ENCODE data around the gene GPSM1. TPM values are rescaled to one million over a fixed set of nuclear protein-coding genes. Genes with fewer than 3 reads are reported as not detected.

Gene GPSM1
- polyA plus RNA-seq, 1 of the 3 experiments (the other 2 are of a cell fraction): 26.7 TPM

- H3K4me1 ChIP-seq (ENCODE audit: control insufficient read depth in 1 of 2, insufficient read depth in 2 of 2, low read depth in 1 of 2, low read length in 1 of 2): no peaks in the 10 kb centered on the region
- H3K27me3 ChIP-seq (ENCODE audit: insufficient read depth): no peaks in the 10 kb centered on the region
- H3K9me3 ChIP-seq: no peaks in the 10 kb centered on the region
- no peak overlapping the region for H3K27ac ChIP-seq (ENCODE audit: low read depth in 2 of 2, low read length in 1 of 2)
- 95% methylated on average over 17 of the region's 19 CpGs for WGBS (ENCODE audit: low lambda C conversion rate)
- no peak overlapping the region for H3K4me2 ChIP-seq
- POLR2A ChIA-PET: interaction anchor here (0.8 kb wide), 1 partner anchor 32 kb away, joined by 4 read pairs; no protein-coding TSS in a partner anchor
- H3K9me2 ChIP-seq: no peaks in the 10 kb centered on the region
- TF ChIP-seq FOSL2 (IDR thresholded peaks at IDR 0.05; ENCODE audit: borderline replicate concordance, low read depth) (no peak), TAF1 (IDR thresholded peaks at IDR 0.05; ENCODE audit: borderline replicate concordance, low read depth, low read length) (no peak), USF1 (IDR thresholded peaks at IDR 0.05; ENCODE audit: borderline replicate concordance, low read depth) (no peak), RFX5 (IDR thresholded peaks at IDR 0.05; ENCODE audit: low read length) (no peak), ELF1 (IDR thresholded peaks at IDR 0.05) (no peak), SIN3A (IDR thresholded peaks at IDR 0.05; ENCODE audit: borderline replicate concordance, low read depth, low read length) (no peak), SMC3 (IDR thresholded peaks at IDR 0.05; ENCODE audit: low read depth, low read length) (no peak), RCOR1 (IDR thresholded peaks at IDR 0.05; ENCODE audit: low read length) (no peak), EP300 (IDR thresholded peaks at IDR 0.05; ENCODE audit: borderline replicate concordance in 1 of 2, low read depth in 1 of 2, low read length in 1 of 2) (no peak), POLR2AphosphoS5 (IDR thresholded peaks at IDR 0.05; ENCODE audit: low read depth, low read length) (no peak), NFIC (IDR thresholded peaks at IDR 0.05; ENCODE audit: borderline replicate concordance) (no peak)
- TF ChIP-seq, protein P1, sequence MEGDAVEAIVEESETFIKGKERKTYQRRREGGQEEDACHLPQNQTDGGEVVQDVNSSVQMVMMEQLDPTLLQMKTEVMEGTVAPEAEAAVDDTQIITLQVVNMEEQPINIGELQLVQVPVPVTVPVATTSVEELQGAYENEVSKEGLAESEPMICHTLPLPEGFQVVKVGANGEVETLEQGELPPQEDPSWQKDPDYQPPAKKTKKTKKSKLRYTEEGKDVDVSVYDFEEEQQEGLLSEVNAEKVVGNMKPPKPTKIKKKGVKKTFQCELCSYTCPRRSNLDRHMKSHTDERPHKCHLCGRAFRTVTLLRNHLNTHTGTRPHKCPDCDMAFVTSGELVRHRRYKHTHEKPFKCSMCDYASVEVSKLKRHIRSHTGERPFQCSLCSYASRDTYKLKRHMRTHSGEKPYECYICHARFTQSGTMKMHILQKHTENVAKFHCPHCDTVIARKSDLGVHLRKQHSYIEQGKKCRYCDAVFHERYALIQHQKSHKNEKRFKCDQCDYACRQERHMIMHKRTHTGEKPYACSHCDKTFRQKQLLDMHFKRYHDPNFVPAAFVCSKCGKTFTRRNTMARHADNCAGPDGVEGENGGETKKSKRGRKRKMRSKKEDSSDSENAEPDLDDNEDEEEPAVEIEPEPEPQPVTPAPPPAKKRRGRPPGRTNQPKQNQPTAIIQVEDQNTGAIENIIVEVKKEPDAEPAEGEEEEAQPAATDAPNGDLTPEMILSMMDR (IDR thresholded peaks at IDR 0.05): no peak
- TF ChIP-seq, protein P2, sequence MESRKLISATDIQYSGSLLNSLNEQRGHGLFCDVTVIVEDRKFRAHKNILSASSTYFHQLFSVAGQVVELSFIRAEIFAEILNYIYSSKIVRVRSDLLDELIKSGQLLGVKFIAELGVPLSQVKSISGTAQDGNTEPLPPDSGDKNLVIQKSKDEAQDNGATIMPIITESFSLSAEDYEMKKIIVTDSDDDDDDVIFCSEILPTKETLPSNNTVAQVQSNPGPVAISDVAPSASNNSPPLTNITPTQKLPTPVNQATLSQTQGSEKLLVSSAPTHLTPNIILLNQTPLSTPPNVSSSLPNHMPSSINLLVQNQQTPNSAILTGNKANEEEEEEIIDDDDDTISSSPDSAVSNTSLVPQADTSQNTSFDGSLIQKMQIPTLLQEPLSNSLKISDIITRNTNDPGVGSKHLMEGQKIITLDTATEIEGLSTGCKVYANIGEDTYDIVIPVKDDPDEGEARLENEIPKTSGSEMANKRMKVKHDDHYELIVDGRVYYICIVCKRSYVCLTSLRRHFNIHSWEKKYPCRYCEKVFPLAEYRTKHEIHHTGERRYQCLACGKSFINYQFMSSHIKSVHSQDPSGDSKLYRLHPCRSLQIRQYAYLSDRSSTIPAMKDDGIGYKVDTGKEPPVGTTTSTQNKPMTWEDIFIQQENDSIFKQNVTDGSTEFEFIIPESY (IDR thresholded peaks at IDR 0.05; ENCODE audit: borderline replicate concordance, low read depth): no peak
- no peak overlapping the region for H3K4me3 ChIP-seq (ENCODE audit: low read depth in 2 of 2, low read length in 1 of 2)
- H2AFZ ChIP-seq (ENCODE audit: low read depth): no peak overlapping the region
- H3K79me2 ChIP-seq (ENCODE audit: insufficient read depth): 0 out of 2 replicates have a peak, but pooled peaks cover 3% of the 10 kb centered on the region
- peaks cover 10% of the 10 kb centered on the region for H3F3A ChIP-seq (replicated peaks; ENCODE audit: insufficient read depth)
- no peak for DNase-seq
- H3K36me3 ChIP-seq (replicated peaks in 1 of 2; ENCODE audit: control insufficient read depth in 1 of 2, insufficient read depth in 2 of 2, low read length in 1 of 2): peaks cover 33 to 62% of the 10 kb centered on the region in 2 experiments
- H3K9ac ChIP-seq: no peak overlapping the region
- CTCF ChIA-PET: interaction anchor here (0.6 to 1.5 kb wide), 3 partner anchors 24 to 279 kb away, joined by 3 to 6 read pairs (median 3); partner anchors contain the start of gene DNLZ
- no peaks in the 10 kb centered on the region for H4K20me1 ChIP-seq (ENCODE audit: insufficient read depth)
These were observed 59.9 kb downstream of the GPSM1 start for GRCh38 chr9:136387217-136387616.

Data from SK-N-SH (cell line).